IPS-18c (cell line): ENCODE data around the gene SF1.
"Not testable (repeated sequence)": the region's sequence is repeated elsewhere in the genome, so short reads cannot be mapped to it uniquely, and the experiment has no call there.

Experiments used
- H3K4me3 ChIP-seq: 2 replicates; pipeline ENCODE4 v1.7.0; 2013; ENCODE audit warnings: low read depth, mild to moderate bottlenecking, low read length, moderate library complexity; ENCODE audit not compliant: insufficient read depth
- H3K9me3 ChIP-seq: one replicate; pipeline ENCODE4 v1.6.1; 2013; ENCODE audit warnings: mild to moderate bottlenecking, low read length, moderate library complexity; ENCODE audit not compliant: control insufficient read depth, insufficient read depth

Gene SF1, protein sequence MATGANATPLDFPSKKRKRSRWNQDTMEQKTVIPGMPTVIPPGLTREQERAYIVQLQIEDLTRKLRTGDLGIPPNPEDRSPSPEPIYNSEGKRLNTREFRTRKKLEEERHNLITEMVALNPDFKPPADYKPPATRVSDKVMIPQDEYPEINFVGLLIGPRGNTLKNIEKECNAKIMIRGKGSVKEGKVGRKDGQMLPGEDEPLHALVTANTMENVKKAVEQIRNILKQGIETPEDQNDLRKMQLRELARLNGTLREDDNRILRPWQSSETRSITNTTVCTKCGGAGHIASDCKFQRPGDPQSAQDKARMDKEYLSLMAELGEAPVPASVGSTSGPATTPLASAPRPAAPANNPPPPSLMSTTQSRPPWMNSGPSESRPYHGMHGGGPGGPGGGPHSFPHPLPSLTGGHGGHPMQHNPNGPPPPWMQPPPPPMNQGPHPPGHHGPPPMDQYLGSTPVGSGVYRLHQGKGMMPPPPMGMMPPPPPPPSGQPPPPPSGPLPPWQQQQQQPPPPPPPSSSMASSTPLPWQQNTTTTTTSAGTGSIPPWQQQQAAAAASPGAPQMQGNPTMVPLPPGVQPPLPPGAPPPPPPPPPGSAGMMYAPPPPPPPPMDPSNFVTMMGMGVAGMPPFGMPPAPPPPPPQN

DNA sequence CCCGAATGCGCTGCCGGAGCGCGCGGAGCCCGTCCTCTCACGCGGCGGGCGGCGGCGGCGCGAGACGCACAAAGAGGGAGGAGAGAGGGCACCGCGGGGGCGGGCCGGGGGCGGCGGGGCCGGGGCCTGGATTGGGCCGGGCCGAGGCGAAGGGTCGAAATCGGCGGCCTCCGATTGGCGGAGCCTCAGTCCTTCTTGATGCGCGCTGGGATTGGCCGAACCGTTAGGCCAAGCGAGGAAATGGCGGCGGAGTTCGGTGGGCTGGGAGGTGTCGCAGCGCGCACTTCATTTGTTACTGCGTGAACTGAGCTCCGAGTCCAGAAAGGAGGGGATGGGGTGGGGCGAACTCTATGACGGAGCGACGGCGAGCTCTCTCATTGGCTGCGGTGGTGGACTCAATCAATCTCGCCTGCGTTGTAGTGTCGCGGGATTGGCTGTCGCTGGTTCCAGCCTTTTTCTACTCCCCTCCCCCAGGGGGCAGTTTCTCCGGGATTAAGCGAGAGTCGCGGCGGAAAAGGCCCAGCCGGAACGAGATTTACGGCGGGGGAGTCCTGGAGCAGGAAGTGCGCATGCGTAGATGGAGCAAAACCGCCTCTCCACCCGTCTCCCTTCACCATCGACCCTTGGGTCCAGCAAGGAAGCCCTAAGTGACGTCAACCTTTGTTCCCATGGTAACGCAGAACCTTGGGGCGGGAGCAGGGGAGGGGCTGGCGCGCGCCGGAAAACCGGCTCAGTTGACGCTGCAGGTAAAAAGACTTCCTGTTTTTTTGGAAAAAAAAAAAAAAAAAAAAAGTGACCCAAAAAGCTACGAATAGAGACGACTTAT is at the start of gene SF1:
TSS of gene SF1 (minus strand) at position 70 of the 826 bp plus-strand sequence. CDS start 150 bp downstream, outside the sequence.
- peak within 1 kb of the TSS; percentile 84 for H3K4me3 ChIP-seq
- H3K9me3 ChIP-seq: no peaks in the 10 kb centered on the region

DNA sequence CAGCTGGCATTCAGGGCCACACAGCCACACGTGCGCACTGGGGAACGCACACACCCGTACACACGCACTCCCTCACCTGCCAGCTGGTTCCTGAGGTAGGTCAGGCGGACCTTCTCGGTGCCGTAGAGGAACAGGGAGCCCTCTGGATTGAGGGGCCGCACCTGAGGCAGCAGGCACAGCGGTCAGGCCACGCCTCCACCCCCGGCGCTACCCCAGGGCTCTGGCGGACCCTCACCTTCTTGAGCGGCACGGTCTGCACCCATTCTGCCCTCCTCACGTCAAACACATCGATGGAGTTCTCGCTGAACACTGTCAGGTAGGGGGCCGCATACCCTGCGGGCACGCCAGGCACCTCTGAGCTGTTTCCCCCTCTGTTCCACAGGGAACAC is 49.1 kb upstream of the SF1 start:
- Histone ChIP-seq H3K4me3 (no peak overlapping the region), H3K9me3 (no peaks in the 10 kb centered on the region)

GRCh38 chr11:64826578-64827450 is 48.5 kb upstream of the SF1 start:
- Histone ChIP-seq H3K4me3 (no peak overlapping the region), H3K9me3 (no peaks in the 10 kb centered on the region)

- H3K9me3 ChIP-seq: no peaks in the 10 kb centered on the region
Measured at GRCh38 chr11:64826062-64826461, 47.7 kb upstream of the SF1 start.

GRCh38 chr11:64823568-64824119 is 45.3 kb upstream of the SF1 start:
- Histone ChIP-seq H3K9me3 (no peaks in the 10 kb centered on the region), H3K4me3 (no peak overlapping the region)

More at GRCh38 chr11:64826062-64826461, 47.7 kb upstream of the SF1 start:
- H3K4me3 ChIP-seq: no peak overlapping the region

- no peak overlapping the region for H3K4me3 ChIP-seq
- H3K9me3 ChIP-seq: no peaks in the 10 kb centered on the region
Measured at GRCh38 chr11:64817476-64817875, 39.1 kb upstream of the SF1 start.

DNA sequence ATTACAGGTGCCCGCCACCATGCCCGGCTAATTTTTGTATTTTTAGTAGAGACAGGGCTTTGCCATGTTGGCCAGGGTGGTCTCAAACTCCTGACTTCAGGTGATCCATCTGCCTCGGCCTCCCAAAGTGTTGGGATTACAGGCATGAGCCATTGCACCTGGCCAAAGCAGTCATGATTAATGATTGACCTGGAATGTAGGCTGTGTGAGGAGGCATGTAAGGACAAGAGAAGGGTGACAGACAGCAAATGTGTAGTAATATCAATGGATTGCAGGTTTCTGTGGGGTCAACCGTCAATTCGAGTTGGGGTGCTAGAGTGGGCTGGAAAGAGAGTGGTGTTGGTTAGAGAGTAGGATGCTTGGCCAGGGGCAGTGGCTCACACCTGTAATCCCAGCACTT is 37.1 kb upstream of the SF1 start:
- H3K4me3 ChIP-seq, H3K9me3 ChIP-seq: not testable (repeated sequence)

DNA sequence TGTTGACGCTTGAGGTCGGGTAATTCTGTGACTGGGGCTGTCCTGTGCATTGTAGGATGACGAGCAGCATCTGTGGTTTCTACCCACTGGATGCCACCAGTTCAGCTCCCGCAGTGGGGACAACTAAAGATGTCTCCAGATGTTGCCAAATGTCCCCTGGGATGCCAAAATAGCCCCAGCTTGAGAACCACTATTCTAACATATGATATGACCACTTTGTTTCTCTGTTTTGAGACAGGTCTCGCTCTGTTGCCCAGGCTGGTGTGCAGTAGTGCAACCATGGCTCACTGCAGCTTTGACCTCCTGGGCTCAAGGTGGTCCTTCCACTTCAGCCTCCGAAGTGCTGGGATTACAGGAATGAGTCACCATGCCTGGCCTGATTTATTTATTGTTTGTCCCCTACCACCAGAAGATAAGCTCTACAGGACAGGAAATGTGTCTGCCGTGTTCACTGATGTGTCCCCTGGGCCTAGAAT is 36.4 kb upstream of the SF1 start:
- no peak overlapping the region for H3K4me3 ChIP-seq
- no peaks in the 10 kb centered on the region for H3K9me3 ChIP-seq

- Histone ChIP-seq H3K9me3 (no peaks in the 10 kb centered on the region), H3K4me3 (no peak overlapping the region)
Measured at GRCh38 chr11:64813826-64814225, 35.5 kb upstream of the SF1 start.

GRCh38 chr11:64810891-64811272 is 32.5 kb upstream of the SF1 start:
- no peaks in the 10 kb centered on the region for H3K9me3 ChIP-seq
- H3K4me3 ChIP-seq: peak overlapping the region; percentile 22

GRCh38 chr11:64810271-64810890 is 32.0 kb upstream of the SF1 start, which contains the start of gene MEN1:
Gene MEN1, minus strand, starts transcription at chr11:64810551. Its CDS starts 442 bp downstream, at chr11:64810109.
- H3K4me3 ChIP-seq: peak within 1 kb of the TSS; percentile 86
- no peaks in the 10 kb centered on the region for H3K9me3 ChIP-seq

GRCh38 chr11:64809781-64810241 is 31.5 kb upstream of the SF1 start:
- Histone ChIP-seq H3K4me3 (peak overlapping the region; percentile 86), H3K9me3 (no peaks in the 10 kb centered on the region)

DNA sequence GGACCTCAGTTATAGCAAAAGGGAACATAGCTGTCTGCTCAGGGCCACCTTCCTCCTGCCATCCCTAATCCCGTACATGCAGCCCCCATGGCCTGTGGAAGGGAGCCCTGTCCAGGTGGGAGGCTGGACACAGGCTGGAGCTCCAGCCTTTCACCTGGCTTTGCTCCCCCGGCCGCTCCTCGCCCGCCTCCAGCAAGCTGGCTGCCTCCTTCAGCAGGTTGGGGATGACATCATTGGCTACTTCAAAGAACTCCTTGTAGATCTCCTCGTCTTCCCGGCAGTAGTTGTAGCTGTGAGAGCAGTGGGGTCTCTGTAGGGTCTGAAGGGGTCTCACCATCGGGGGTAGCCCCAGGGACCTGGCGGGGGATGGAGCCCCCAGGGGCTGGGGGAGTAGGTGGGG is 27.1 kb upstream of the SF1 start:
- H3K9me3 ChIP-seq: no peaks in the 10 kb centered on the region
- H3K4me3 ChIP-seq: no peak overlapping the region

- no peaks in the 10 kb centered on the region for H3K9me3 ChIP-seq
- peak overlapping the region; percentile 70; the same call in 1 of the 2 replicates for H3K4me3 ChIP-seq
Measured at GRCh38 chr11:64804346-64805210, 26.2 kb upstream of the SF1 start.

DNA sequence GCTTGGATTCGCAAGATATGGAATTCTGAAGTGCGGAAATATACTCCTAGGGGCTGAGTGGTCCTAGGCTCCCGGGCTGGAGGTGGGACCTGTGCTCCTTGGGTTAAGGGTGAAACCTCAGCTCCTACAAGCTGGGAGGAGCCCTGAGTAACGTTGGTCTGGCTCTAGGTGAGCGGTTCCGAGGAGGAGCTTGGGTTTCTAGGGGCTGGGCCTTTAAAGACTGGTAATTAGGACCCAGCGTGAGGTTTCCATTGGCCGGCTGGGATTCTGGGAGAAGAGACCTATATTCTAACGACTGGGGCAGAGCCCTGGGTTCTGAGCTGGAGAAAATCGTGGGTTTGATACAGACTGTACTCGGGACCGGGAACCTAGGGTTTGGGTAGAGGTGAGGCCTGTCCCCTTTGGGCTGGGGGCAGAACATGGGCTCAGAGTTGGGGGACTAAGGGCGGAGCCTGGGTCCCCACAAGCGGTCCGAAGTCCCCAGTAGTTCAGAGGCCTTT is 25.6 kb upstream of the SF1 start:
- peak overlapping the region; percentile 70; the same call in 1 of the 2 replicates for H3K4me3 ChIP-seq

More for the DNA sequence above, 25.6 kb upstream of the SF1 start:
- H3K9me3 ChIP-seq: no peaks in the 10 kb centered on the region
